NT2/D1 (cell line): ENCODE results near the gene DHRS7B.
"Not testable (repeated sequence)": the region's sequence is repeated elsewhere in the genome, so short reads cannot be mapped to it uniquely, and the experiment has no call there.

Experiments used
- DNase-seq: peaks from one replicate; pipeline ENCODE4 v3.0.0-alpha.2; 2011; ENCODE audit warnings: low read depth, low spot score
- H3K27me3 ChIP-seq: 2 replicates; pipeline ENCODE4 v1.6.0; 2011; ENCODE audit warnings: mild to moderate bottlenecking; ENCODE audit not compliant: insufficient read length, insufficient read depth
- H3K36me3 ChIP-seq: 2 replicates; pipeline ENCODE4 v1.6.1; 2011; ENCODE audit warnings: mild to moderate bottlenecking, low read length, mixed read lengths; ENCODE audit not compliant: insufficient read depth, insufficient read length
- H3K4me1 ChIP-seq: 2 replicates; pipeline ENCODE4 v1.5.1; 2011; ENCODE audit not compliant: insufficient read depth, insufficient read length
- H3K4me3 ChIP-seq: 2 replicates; pipeline ENCODE4 v1.5.1; 2011; ENCODE audit warnings: low read depth; ENCODE audit not compliant: insufficient read length
- H3K9ac ChIP-seq: 2 replicates; pipeline ENCODE4 v1.6.0; 2011; ENCODE audit warnings: low read depth; ENCODE audit not compliant: insufficient read length
- H3K9me3 ChIP-seq: 2 replicates; pipeline ENCODE4 v1.5.1; 2011; ENCODE audit warnings: mild to moderate bottlenecking, low read length; ENCODE audit not compliant: insufficient read depth
- SUZ12 ChIP-seq: IDR thresholded peaks from 2 replicates; pipeline ENCODE4 v1.6.1; 2011; ENCODE audit not compliant: insufficient read length, insufficient read depth; ENCODE audit errors: extremely low read depth
- YY1 ChIP-seq: IDR thresholded peaks from 2 replicates; pipeline ENCODE4 v1.6.1; 2011; ENCODE audit not compliant: insufficient read length, insufficient read depth
- ZNF274 ChIP-seq: IDR thresholded peaks from 2 replicates; pipeline ENCODE4 v1.6.1; 2011; ENCODE audit warnings: mild to moderate bottlenecking, low read depth, low read length

The DHRS7B gene

DNA sequence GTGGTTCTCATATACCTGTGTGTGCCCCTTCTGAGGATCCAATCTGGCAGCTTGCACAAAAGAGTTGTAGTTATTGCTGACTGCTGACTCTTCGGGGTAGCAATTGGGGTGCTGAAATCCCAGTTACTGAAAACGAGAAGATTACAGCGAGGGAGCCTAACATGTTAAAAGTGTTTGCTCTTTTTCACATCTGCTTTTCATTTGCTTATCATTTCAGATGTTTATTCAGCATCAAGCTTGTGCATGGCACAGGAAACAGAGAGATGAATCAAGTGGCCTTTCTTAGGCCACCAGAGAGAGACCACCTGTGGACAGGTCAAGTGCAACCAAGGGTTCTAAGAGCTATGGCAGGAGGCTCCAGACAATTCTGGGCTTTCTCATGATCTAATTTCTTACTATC lies 16.9 kb downstream of the DHRS7B start:
- Histone ChIP-seq H3K36me3 (peaks cover 10% of the 10 kb centered on the region), H3K9ac (no peak overlapping the region), H3K4me3 (no peak overlapping the region), H3K4me1 (no peaks in the 10 kb centered on the region), H3K27me3 (no peaks in the 10 kb centered on the region), H3K9me3 (peaks cover 25% of the 10 kb centered on the region)
- TF ChIP-seq ZNF274 (no peak), SUZ12 (no peak), YY1 (no peak)
- DNase-seq: no peak

DNA sequence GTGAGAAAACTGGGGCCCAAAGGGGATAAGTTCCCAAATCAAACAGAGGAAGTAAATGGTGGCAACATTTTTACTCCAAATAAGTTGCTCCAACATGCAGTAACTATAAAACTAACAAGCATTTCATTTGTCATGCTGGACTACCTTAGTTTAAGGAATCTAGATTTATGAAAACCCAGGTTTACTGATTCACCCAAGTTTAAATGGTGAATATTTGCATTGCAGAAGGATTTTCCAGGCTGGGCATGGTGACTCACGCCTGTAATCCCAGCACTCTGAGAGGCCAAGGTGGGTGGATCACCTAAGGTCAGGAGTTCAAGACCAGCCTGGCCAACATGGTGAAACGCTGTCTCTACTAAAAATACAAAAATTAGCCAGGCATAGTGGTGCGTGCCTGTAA lies 17.5 kb downstream of the DHRS7B start:
- not testable (repeated sequence) for H3K4me1 ChIP-seq, H3K9ac ChIP-seq, H3K4me3 ChIP-seq, DNase-seq, H3K27me3 ChIP-seq, H3K36me3 ChIP-seq
- H3K9me3 ChIP-seq: peaks cover 21% of the 10 kb centered on the region

DNA sequence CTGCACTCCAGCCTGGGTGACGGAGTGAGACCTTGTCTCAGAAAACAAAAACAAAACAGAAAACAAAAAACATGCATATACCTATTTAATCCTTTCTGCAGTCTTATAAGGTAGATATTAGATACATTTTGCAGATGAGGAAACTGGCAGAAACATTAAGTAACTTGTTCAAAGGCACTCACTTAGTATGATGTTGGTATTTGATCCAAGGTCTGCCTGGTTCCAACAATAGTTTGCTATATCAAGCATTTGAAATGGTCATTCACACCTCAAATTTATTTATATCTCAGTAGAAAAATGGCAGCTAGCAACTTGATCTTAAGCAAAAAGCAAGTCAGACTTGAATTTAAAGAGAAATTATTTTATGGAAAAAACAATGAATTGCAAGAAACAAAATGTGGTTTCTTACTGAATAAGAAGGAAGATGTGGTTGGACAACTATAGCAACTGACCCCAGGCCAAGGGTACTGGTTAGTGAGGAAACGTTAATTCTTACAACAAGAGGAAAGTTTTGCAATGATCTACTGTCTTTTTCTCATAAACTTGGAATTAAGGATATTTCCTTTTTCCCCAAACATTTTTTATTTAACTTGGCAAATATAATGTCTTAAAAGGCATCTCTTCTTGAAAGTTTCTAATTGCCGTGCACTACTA lies 19.7 kb downstream of the DHRS7B start:
- no peaks in the 10 kb centered on the region for H3K27me3 ChIP-seq
- TF ChIP-seq ZNF274 (no peak), SUZ12 (no peak), YY1 (no peak)
- H3K9me3 ChIP-seq: peaks cover 5% of the 10 kb centered on the region; the same call in 1 of the 2 replicates
- H3K4me3 ChIP-seq: no peak overlapping the region
- H3K4me1 ChIP-seq: no peaks in the 10 kb centered on the region
- no peak for DNase-seq
- H3K9ac ChIP-seq: no peak overlapping the region
- peaks cover 10% of the 10 kb centered on the region for H3K36me3 ChIP-seq

DNA sequence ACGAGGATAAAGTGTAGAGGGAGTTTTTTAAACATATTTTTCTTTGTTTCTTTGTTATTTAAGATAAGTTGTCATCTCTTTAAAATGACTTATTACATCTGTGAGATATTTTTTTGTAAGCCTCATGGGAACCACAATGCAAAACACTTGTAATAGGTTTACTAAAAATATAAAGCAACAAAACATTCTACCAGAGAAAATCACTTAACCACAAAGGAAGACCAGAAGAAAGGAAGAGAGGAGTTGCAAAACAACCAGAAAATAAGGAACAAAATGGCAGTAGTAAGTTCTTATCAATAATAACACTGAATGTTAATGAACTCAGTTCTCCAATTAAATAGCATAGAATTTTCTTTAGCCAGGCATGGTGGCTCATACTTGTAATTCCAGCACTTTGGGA lies 22.9 kb downstream of the DHRS7B start:
- Histone ChIP-seq H3K9me3 (peaks cover 8% of the 10 kb centered on the region; the same call in 1 of the 2 replicates), H3K4me3 (no peak overlapping the region), H3K4me1 (no peaks in the 10 kb centered on the region), H3K9ac (no peak overlapping the region), H3K27me3 (no peaks in the 10 kb centered on the region), H3K36me3 (peaks cover 4% of the 10 kb centered on the region)
- no peak for DNase-seq
- TF ChIP-seq YY1 (no peak), SUZ12 (no peak), ZNF274 (no peak)

DNA sequence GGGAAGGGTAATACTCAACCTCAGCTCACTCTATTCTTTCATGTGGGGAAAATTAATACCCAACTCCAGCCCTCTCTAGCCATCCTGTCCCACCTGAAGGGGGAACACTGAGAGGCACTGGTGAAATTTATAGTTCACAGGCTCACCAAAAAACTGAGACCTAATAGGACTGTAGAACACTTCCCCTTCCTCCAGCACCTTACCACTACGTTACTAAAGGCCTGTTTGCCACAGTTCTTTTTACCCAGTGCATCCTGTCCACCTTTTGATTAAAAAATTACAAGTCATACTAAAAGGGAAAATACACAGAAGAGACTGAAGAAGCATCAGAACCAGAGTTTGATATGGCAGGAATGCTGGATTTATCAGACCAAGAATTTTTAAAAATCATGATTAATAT lies 26.0 kb downstream of the DHRS7B start:
- Histone ChIP-seq H3K9me3 (0 out of 2 replicates have a peak, but pooled peaks cover 8% of the 10 kb centered on the region), H3K4me3 (no peak overlapping the region), H3K36me3 (peaks cover 1% of the 10 kb centered on the region), H3K27me3 (no peaks in the 10 kb centered on the region), H3K4me1 (no peaks in the 10 kb centered on the region), H3K9ac (no peak overlapping the region)
- TF ChIP-seq SUZ12 (no peak), YY1 (no peak)
- DNase-seq: no peak

DNA sequence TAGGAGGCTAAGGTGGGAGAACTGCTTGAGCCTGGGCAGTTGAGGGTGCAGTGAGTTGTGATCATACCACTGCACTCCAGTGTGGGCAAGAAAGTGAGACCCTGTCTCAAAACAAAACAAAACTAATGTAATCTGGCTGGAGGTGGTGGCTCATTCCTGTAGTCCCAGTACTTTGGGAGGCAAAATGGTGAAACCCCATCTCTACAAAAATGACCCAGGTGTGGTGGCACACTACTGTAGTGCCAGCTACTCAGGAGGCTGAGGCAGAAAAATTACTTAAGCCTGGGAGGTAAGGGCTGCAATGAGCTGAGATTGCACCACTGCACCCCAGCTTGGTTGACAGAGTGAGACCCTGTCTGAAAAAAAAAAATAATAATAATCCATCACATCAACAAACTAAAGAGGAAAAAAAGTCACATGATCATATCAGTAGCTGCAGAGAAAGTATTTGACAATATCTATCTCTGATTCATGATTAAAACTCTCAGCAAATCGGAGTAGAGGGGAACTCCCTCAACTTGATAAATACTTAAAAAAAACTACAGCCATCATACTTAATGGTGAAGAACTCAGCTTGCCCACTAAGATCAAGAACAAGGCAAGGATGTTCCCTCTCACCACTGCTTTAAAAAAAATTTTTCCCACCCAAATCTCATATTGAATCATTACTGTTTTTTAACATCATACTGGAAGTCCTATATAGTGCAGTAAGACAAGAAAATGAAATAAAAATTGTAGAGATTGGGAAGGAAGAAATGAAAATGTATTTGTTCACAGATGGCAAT lies 31.0 kb downstream of the DHRS7B start:
- Histone ChIP-seq H3K27me3 (no peaks in the 10 kb centered on the region), H3K4me3 (no peak overlapping the region), H3K9me3 (0 out of 2 replicates have a peak, but pooled peaks cover 4% of the 10 kb centered on the region), H3K4me1 (no peaks in the 10 kb centered on the region), H3K9ac (no peak overlapping the region), H3K36me3 (no peaks in the 10 kb centered on the region)
- no peak for DNase-seq
- TF ChIP-seq YY1 (no peak), SUZ12 (no peak), ZNF274 (no peak)

DNA sequence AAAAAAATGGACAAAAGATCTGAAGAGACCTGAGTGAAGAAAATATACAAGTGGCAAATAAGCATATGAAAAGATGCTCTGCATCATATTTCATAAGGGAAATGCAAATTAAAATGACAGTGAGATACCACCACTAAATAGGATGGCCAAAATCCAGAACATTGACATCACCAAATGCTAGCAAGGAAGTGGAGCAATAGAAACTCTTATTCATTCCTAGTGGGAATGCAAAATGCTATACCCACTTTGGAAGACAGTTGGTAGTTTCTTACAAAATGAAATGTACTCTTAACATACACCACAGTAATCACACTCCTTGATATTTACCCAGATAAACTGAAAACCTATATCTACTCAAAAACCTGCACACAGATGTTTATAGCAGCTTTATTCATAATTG lies 33.6 kb downstream of the DHRS7B start:
- Histone ChIP-seq H3K27me3 (no peaks in the 10 kb centered on the region), H3K9me3 (no peaks in the 10 kb centered on the region), H3K9ac (no peak overlapping the region), H3K4me1 (no peaks in the 10 kb centered on the region), H3K36me3 (no peaks in the 10 kb centered on the region), H3K4me3 (no peak overlapping the region)
- DNase-seq: no peak
- TF ChIP-seq ZNF274: no peak
- no peak for TF ChIP-seq YY1
- no peak for TF ChIP-seq SUZ12
